GM12873 (cell line): ENCODE measurements around the gene CCKAR.

Source experiments
- CTCF ChIP-seq: IDR thresholded peaks from 2 replicates; pipeline ENCODE4 v1.5.1; 2012; ENCODE audit warnings: low read depth, mild to moderate bottlenecking, moderate library complexity, low read length, control low read depth; ENCODE audit not compliant: insufficient read depth; ENCODE audit errors: missing control alignments

Gene CCKAR

DNA sequence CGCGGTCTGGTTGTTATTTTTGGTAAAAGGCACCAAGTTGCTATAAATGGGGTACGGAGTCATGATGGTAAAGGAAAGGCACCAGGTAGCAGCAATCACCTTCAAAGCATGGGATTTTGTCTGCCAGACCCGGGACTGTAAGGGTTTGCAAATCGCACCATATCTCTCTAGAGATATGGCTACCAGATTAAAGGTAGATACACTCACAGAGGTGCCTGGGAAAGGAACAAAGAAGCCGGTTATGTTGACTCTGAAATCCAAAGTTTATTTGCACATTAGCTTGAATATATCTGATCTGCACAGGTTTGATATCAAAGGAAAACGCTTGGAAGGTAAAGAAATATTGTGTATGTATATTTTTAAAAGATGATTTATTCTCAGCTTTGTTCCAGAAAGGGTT is 4.6 kb downstream of the CCKAR start:
- TF ChIP-seq CTCF: no peak

DNA sequence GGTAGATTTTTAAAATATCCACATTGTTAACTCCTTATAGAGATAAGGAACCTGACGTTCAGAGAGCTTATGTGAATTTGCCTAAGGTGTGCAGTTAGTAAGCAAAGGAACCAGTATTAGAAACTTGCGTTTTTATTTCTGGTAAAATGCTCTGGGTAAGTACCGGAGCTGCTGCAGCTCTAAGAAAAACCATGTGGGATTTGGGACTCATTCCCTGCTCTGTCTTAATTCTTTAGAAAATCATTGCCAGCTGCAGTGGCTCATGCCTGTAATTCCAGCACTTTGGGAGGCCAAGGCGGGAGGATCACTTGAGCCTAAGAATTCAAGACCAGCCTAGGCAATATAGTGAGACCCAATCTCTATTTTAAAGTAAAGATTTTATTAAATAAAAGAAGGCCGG is 5.8 kb downstream of the CCKAR start:
- TF ChIP-seq CTCF: no peak

DNA sequence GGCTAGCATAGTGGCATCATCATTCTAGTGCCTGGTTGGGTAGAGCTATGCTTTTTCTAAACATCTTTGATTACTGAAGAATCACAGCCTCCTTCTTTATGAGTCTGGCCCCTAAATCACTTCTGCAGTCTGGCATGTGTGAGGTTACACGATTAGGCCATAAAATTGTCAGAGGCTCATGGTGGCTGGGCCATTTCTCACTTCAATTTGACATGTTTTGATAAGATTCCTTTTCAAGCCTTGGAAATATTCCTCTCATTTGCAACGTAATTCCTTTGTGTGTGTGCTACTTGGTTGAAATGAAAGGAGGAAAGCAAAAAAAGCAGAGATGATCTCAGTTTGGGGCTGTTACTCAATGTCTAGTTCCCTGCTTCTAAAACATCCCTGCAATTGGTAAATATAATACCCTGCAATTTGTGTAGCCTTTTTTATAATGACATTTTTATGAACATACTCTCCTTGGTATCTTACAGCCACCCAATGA is 6.2 kb downstream of the CCKAR start:
- no peak for TF ChIP-seq CTCF

- no peak for TF ChIP-seq CTCF
These were observed 7.5 kb downstream of the CCKAR start for GRCh38 chr4:26482508-26483462.

- TF ChIP-seq CTCF: no peak
These were observed 12.0 kb downstream of the CCKAR start for GRCh38 chr4:26478330-26478729.

- no peak for TF ChIP-seq CTCF
These were observed 13.7 kb downstream of the CCKAR start for GRCh38 chr4:26476545-26476944.

DNA sequence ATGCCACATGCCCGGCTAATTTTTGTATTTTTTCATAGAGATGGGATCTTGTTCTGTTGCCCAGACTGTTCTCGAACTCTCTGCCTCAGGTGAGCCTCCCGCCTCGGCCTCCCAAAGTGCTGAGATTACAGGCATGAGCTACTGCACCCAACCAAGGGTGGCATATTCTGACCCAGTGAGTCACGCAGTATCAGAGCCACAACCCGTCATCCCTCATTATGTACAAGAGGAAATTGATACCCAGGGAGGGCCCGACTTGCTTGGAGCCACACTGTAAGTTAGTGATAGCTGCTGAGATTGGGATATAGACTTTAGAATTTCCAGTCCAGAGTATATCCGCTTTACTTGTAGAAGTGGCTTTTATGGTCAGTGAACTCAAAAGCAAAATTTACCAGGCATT is 14.6 kb downstream of the CCKAR start:
- no peak for TF ChIP-seq CTCF
